SIG-M5 treated with dmso at 0.1 percent for 504 hours (cell line): ENCODE measurements around the gene CAD.
"Not testable (repeated sequence)": the region's sequence is repeated elsewhere in the genome, so short reads cannot be mapped to it uniquely, and the experiment has no call there.

Source experiments
- DNase-seq: peaks from one replicate; lab custom pipeline; 2025; ENCODE audit not compliant: unreplicated experiment; lab: John Stamatoyannopoulos, UW

Gene CAD

GRCh38 chr2:27255187-27255586 lies 38.0 kb downstream of the CAD start:
- DNase-seq, result no peak

- DNase-seq, result no peak
Observed at GRCh38 chr2:27255660-27256059, 38.5 kb downstream of the CAD start.

- DNase-seq, result no peak
Observed at GRCh38 chr2:27256855-27257454, 39.8 kb downstream of the CAD start.

GRCh38 chr2:27258051-27258450 lies 40.9 kb downstream of the CAD start:
- DNase-seq, result no peak

GRCh38 chr2:27261241-27261925 lies 44.2 kb downstream of the CAD start:
- DNase-seq, result no peak

- no peak for DNase-seq
Observed at GRCh38 chr2:27261926-27262298, 44.7 kb downstream of the CAD start.

GRCh38 chr2:27262379-27263286 lies 45.5 kb downstream of the CAD start, which contains the start of gene SLC30A3:
TSS of gene SLC30A3 (minus strand) at chr2:27263047. CDS start at chr2:27262906, 141 bp downstream.
- peak; percentile 27 for DNase-seq

GRCh38 chr2:27263287-27264252 lies 46.4 kb downstream of the CAD start:
- no peak for DNase-seq

- DNase-seq, result no peak
Observed at GRCh38 chr2:27264253-27264752, 47.1 kb downstream of the CAD start.

GRCh38 chr2:27264753-27265535 lies 47.8 kb downstream of the CAD start:
- peak; percentile 54 for DNase-seq

GRCh38 chr2:27265536-27265870 lies 48.3 kb downstream of the CAD start:
- no peak for DNase-seq

- DNase-seq, result not testable (repeated sequence)
Observed at GRCh38 chr2:27268296-27268695, 51.1 kb downstream of the CAD start.

- DNase-seq, result no peak
Observed at GRCh38 chr2:27270131-27270530, 53.0 kb downstream of the CAD start.

- DNase-seq, result no peak
Observed at GRCh38 chr2:27270670-27271069, 53.5 kb downstream of the CAD start.

GRCh38 chr2:27271631-27272340 lies 54.6 kb downstream of the CAD start:
- no peak for DNase-seq

GRCh38 chr2:27272537-27273522 lies 55.7 kb downstream of the CAD start:
- DNase-seq, result not testable (repeated sequence)

GRCh38 chr2:27275211-27276150 lies 58.3 kb downstream of the CAD start, which contains the start of gene DNAJC5G:
TSS of gene DNAJC5G (plus strand) at chr2:27275433. CDS start at chr2:27276729, 1,296 bp downstream.
- no peak for DNase-seq
